GM19324 (cell line): ENCODE results near the gene PCDHB9.
"Not testable (repeated sequence)": the region's sequence is repeated elsewhere in the genome, so short reads cannot be mapped to it uniquely, and the experiment has no call there.

Experiments used
- ATAC-seq: cut with Tn5 transposase; IDR thresholded peaks from one replicate; pipeline ENCODE4 v1.9.1; 2021; ENCODE audit warnings: mild to moderate bottlenecking, moderate library complexity; ENCODE audit not compliant: unreplicated experiment, low FRiP score

PCDHB9 gene

DNA sequence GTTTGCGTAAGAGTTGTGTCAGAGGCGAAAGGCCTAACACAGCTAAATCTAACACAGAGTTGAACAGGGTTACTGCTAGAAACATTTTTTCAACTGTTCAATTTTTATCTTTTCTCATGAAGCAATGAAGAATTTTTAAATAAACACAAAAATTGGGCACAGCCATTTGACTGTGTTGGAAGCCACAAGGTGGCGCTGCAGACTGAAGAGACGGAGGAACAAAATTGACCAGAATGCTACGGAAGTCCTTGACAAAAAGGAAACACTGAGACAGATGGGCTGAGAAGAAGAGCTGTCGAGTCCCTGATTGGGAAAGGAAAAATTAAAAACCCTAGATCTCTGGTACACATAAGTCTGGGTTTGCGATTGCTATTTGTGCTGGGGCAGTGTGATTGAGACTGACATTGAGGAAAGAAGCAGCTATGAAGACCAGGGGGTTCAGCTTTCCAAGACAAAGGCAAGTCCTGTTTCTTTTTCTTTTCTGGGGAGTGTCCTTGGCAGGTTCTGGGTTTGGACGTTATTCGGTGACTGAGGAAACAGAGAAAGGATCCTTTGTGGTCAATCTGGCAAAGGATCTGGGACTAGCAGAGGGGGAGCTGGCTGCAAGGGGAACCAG, at the start of gene PCDHB9:
Gene PCDHB9 (plus strand): TSS at position 265 of the 616 bp plus-strand sequence. CDS start 158 bp downstream, at position 423.
- no peak for ATAC-seq

DNA sequence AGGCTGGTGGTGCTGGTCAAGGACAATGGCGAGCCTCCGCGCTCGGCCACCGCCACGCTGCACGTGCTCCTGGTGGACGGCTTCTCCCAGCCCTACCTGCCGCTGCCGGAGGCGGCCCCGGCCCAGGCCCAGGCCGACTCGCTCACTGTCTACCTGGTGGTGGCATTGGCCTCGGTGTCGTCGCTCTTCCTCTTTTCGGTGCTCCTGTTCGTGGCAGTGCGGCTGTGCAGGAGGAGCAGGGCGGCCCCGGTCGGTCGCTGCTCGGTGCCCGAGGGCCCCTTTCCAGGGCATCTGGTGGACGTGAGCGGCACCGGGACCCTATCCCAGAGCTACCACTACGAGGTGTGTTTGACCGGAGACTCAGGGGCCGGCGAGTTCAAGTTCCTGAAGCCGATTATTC, 49.6 kb upstream of the PCDHB9 start:
- ATAC-seq, result not testable (repeated sequence)

DNA sequence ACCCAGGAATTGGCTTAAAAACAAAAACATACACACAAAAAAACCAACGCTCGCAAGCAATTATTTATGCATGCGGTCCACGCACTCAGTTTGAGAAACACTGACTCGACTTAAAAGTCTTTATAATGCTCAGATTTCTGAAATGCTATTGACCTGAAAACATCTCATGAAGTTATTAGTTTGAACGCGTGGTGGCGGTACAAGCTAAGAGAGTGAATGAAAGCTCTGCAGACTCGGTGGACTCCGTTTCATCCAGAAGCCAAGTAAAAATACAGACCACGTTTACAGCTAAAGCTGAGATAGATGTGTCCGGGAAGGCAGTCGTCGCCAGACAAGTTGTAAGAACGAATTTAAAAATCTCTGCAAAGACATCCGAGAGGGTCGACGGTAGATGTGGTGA, 37.1 kb upstream of the PCDHB9 start, which contains the start of gene PCDHB6:
Gene PCDHB6 (plus strand): TSS at position 246 of the 400 bp plus-strand sequence. CDS start 201 bp downstream, outside the sequence.
- ATAC-seq, result no peak

DNA sequence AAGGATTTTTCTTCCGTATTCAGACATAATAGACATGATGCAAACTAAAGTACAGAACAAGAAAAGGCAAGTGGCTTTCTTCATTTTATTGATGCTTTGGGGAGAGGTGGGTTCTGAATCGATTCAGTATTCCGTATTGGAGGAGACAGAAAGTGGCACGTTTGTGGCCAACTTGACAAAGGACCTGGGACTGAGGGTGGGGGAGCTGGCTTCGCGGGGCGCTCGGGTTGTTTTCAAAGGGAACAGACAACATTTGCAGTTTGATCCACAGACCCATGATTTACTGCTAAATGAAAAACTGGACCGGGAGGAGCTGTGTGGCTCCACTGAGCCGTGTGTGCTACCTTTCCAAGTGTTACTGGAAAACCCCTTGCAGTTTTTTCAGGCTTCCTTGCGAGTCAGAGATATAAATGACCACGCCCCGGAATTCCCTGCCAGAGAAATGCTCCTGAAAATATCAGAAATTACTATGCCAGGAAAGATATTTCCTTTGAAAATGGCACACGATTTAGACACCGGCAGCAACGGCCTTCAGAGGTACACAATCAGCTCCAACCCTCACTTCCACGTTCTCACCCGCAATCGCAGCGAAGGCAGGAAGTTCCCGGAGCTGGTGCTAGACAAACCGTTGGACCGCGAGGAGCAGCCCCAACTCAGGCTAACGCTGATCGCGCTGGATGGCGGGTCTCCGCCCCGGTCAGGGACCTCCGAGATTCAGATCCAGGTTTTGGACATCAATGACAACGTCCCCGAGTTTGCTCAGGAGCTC, 36.6 kb upstream of the PCDHB9 start:
- ATAC-seq, result no peak

DNA sequence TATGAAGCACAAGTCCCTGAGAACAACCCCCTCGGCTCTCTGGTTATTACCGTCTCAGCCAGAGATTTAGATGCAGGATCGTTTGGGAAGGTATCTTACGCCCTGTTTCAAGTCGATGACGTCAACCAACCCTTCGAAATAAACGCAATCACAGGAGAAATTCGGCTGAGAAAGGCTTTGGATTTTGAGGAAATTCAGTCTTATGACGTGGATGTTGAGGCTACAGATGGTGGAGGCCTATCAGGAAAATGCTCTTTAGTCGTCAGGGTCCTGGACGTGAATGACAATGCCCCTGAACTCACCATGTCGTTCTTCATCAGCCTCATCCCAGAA, 36.0 kb upstream of the PCDHB9 start:
- no peak for ATAC-seq

DNA sequence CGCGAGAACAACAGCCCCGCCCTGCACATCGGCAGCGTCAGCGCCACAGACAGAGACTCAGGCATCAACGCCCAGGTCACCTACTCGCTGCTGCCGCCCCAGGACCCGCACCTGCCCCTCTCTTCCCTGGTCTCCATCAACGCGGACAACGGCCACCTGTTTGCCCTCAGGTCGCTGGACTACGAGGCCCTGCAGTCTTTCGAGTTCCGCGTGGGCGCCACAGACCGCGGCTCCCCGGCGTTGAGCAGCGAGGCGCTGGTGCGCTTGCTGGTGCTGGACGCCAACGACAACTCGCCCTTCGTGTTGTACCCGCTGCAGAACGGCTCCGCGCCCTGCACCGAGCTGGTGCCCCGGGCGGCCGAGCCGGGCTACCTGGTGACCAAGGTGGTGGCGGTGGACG, 35.3 kb upstream of the PCDHB9 start:
- not testable (repeated sequence) for ATAC-seq

DNA sequence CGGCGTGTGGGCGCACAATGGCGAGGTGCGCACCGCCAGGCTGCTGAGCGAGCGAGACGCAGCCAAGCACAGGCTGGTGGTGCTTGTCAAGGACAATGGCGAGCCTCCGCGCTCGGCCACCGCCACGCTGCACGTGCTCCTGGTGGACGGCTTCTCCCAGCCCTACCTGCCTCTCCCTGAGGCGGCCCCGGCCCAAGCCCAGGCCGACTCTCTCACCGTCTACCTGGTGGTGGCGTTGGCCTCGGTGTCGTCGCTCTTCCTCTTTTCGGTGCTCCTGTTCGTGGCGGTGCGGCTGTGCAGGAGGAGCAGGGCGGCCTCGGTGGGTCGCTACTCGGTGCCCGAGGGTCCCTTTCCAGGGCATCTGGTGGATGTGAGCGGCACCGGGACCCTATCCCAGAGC, 34.9 kb upstream of the PCDHB9 start:
- not testable (repeated sequence) for ATAC-seq

DNA sequence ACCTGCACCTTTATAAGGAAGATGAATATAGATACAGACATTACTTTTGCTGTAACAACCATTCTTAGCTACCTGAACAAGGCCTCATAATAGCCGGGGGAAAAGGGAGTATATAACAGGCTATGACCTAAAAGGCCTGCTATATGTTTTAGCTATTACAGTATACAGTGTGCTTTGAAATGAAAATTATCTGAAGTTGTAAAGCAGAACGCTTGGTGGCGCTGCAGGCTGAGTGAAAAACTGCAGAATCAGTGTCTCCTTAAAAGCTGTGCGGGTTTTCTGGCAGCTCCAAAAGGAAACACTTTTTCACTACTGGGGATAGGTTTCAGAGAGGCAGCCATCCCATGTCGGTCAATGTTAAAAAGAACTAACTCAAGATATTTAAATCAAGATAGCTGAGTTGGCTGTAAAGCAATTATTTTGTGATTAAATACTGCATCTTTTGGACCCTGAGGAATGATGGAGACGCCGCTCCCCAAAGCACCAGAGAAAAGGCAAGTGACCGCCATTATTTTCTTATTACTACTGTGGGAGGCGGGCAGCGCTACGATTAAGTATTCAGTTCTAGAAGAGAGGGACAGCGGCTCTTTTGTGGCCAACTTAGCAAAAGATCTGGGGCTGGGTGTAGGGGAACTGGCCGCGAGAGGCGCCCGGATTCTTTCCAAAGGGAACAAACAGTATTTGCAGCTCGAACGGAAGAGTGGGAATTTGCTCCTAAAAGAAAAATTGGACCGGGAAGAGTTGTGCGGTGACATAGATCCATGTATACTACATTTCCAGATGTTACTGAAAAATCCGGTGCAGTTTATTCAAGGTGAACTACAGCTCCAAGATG, 31.2 kb upstream of the PCDHB9 start:
- ATAC-seq, result no peak

DNA sequence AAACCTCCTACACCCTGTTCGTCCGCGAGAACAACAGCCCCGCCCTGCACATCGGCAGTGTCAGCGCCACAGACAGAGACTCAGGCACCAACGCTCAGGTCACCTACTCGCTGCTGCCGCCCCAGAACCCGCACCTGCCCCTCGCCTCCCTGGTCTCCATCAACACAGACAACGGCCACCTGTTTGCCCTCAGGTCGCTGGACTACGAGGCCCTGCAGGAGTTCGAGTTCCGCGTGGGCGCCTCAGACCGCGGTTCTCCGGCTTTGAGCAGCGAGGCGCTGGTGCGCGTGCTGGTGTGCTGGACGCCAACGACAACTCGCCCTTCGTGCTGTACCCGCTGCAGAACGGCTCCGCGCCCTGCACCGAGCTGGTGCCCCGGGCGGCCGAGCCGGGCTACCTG, 29.6 kb upstream of the PCDHB9 start:
- not testable (repeated sequence) for ATAC-seq

DNA sequence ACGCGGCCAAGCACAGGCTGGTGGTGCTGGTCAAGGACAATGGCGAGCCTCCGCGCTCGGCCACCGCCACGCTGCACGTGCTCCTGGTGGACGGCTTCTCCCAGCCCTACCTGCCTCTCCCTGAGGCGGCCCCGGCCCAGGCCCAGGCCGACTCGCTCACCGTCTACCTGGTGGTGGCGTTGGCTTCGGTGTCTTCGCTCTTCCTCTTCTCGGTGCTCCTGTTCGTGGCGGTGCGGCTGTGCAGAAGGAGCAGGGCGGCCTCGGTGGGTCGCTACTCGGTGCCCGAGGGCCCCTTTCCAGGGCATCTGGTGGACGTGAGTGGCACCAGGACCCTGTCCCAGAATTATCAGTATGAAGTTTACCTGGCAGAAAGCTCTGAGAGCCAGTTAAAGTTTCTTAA, 29.1 kb upstream of the PCDHB9 start:
- not testable (repeated sequence) for ATAC-seq

DNA sequence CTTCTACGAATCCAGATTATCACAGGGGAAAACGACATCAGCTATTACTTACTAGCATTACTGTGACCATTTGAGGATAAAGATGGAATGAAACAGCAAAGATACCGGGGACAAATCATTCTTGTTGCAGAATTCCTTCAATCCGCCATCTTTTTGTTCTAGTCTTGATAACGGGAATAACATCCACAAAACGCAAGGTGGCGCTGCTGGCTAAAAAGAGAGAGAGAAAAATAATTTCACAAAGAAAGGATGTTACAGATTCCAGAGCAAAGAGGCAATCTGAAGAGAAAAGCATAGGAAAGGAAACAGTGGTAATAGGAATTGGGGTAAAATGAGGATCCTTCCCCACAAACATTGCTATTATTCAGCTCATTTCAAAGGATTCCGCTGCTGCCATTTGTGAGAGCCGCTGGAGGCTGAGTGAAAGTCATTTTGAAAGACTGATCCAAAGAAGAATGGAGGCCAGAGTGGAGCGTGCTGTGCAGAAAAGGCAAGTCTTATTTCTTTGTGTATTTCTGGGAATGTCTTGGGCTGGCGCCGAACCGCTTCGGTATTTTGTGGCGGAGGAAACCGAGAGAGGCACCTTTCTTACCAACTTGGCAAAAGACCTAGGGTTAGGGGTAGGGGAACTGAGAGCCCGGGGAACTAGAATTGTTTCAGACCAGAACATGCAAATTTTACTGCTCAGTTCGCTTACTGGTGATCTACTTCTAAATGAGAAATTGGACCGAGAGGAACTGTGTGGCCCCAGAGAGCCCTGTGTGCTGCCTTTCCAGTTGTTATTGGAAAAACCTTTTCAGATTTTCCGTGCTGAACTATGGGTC, 14.4 kb upstream of the PCDHB9 start, which contains the start of gene PCDHB7:
Gene PCDHB7 (plus strand): TSS at position 264 of the 824 bp plus-strand sequence. CDS start 192 bp downstream, at position 456.
- ATAC-seq, result no peak

DNA sequence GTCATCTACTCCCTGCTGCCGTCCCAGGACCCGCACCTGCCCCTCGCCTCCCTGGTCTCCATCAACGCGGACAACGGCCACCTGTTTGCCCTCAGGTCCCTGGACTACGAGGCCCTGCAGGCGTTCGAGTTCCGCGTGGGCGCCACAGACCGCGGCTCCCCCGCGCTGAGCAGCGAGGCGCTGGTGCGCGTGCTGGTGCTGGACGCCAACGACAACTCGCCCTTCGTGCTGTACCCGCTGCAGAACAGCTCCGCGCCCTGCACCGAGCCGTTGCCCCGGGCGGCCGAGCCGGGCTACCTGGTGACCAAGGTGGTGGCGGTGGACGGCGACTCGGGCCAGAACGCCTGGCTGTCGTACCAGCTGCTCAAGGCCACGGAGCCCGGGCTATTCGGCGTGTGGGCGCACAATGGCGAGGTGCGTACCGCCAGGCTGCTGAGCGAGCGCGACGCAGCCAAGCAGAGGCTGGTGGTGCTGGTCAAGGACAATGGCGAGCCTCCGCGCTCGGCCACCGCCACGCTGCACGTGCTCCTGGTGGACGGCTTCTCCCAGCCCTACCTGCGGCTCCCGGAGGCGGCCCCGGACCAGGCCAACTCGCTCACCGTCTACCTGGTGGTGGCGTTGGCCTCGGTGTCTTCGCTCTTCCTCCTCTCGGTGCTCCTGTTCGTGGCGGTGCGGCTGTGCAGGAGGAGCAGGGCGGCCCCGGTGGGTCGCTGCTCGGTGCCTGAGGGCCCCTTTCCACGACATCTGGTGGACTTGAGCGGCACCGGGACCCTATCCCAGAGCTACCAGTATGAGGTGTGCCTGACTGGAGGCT, 12.5 kb upstream of the PCDHB9 start:
- not testable (repeated sequence) for ATAC-seq

DNA sequence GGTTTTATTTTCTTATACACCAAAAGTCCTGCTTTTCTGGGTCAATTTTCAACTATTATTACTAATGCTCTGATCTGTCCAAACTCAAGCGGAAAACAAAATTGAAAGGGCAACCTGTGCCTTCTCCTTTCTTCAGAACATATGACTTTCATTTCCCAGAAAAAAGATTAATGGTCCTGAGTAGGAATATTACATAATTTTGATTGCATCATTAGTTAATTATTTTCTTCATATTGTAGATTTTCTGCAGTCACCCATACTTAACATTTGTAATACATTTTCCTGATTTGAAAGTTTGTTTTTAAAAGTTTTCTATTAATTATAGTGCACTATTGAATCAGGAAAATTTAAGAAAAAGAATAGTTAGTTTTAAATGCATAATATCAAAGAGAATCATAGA, 11.0 kb upstream of the PCDHB9 start:
- ATAC-seq, result no peak

DNA sequence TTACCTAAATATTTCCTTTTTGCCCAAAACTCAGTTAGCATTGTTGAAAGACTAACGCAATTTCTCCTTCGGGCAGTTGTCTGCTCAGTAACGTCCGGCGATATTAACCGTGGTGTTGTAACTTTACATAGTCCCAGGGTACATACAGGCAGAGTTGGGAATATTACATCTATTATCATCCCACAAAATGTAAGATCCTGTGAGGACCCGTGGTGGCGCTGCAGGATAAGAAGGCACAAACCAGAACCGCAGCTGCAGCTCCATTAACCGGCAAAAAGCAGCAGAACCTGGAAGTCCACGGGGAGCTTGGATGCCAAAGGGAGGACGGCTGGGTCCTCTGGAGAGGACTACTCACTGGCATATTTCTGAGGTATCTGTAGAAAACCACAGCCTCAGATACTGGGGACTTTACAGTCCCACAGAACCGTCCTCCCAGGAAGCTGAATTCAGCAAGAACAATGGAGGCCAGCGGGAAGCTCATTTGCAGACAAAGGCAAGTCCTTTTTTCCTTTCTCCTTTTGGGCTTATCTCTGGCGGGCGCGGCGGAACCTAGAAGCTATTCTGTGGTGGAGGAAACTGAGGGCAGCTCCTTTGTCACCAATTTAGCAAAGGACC, 9.3 kb upstream of the PCDHB9 start, which contains the start of gene PCDHB8:
Gene PCDHB8 (plus strand): TSS at position 214 of the 615 bp plus-strand sequence. CDS start 245 bp downstream, at position 459.
- ATAC-seq, result not testable (repeated sequence)

DNA sequence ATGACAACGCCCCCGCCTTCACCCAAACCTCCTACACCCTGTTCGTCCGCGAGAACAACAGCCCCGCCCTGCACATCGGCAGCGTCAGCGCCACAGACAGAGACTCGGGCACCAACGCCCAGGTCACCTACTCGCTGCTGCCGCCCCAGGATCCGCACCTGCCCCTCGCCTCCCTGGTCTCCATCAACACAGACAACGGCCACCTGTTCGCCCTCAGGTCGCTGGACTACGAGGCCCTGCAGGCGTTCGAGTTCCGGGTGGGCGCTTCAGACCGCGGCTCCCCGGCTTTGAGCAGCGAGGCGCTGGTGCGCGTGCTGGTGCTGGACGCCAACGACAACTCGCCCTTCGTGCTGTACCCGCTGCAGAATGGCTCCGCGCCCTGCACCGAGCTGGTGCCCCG, 7.6 kb upstream of the PCDHB9 start:
- ATAC-seq, result not testable (repeated sequence)

DNA sequence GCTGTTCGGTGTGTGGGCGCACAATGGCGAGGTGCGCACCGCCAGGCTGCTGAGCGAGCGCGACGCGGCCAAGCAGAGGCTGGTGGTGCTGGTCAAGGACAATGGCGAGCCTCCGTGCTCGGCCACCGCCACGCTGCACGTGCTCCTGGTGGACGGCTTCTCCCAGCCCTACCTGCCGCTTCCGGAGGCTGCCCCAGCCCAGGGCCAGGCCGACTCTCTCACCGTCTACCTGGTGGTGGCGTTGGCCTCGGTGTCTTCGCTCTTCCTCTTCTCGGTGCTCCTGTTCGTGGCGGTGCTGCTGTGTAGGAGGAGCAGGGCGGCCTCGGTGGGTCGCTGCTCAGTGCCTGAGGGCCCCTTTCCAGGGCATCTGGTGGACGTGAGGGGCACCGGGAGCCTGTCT, 7.1 kb upstream of the PCDHB9 start:
- ATAC-seq, result not testable (repeated sequence)

DNA sequence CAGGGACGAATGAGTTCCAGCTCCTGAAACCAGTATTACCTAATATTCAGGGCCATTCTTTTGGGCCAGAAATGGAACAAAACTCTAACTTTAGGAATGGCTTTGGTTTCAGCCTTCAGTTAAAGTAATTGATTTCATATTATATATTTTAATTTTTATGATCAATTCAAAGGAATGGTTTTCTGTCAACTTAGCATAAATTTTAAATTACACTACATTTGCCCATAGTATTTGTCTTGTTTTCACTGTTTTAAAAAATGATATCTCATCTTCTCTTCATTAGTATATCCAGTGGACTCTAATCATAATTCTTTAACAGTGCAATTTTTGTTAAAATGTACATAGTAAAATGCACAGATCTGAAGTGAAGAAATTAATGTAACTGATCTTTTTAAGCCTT, 6.6 kb upstream of the PCDHB9 start:
- no peak for ATAC-seq

DNA sequence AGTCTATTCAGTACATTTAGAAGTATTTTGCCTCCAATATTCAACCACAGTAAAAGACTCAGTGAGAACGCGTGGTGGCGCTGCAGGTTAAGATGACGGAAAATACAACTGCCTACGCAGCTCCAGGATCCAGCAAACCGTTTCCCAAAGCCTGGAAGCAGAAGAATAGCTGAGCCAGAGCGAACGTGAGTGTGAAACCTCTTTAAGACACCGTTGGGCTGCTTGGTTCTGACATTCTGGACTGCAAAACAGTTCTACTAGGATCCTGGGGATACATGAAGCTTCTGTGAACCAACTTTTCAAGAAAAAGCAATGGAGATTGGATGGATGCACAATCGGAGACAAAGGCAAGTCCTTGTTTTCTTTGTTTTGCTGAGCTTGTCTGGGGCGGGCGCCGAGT, 4.7 kb upstream of the PCDHB9 start, which contains the start of gene PCDHB16:
Gene PCDHB16 (plus strand): TSS at position 140 of the 400 bp plus-strand sequence. CDS start 173 bp downstream, at position 313.
- no peak for ATAC-seq
